Skeletal muscle tissue (tissue), 4 donors: ENCODE measurements around the gene ZNF222. TPM values are rescaled to one million over a fixed set of nuclear protein-coding genes. Genes with fewer than 3 reads are reported as not detected.
A peak's percentile ranks its signal among the peaks of the same experiment; 100 is the strongest.

Experiments used
- H3K27ac ChIP-seq: one replicate; pipeline ENCODE4 v1.7.0; 2013; ENCODE audit warnings: mild to moderate bottlenecking, low read depth, low read length, inconsistent platforms
- H3K27me3 ChIP-seq, 3 donors: one replicate each; pipeline ENCODE4 v1.7.0; 2013; ENCODE audit warnings: low read length in 3 of 3; ENCODE audit not compliant: control insufficient read depth in 3 of 3, insufficient read depth in 3 of 3
- H3K36me3 ChIP-seq, 3 donors: one replicate each; pipeline ENCODE4 v1.7.0; 2013; ENCODE audit warnings: low read length in 3 of 3; ENCODE audit not compliant: control insufficient read depth in 3 of 3, insufficient read depth in 3 of 3
- H3K4me1 ChIP-seq, 3 donors: one replicate each; pipeline ENCODE4 v1.7.0; 2013; ENCODE audit warnings: low read length in 3 of 3, mild to moderate bottlenecking in 3 of 3; ENCODE audit not compliant: control insufficient read depth in 3 of 3, insufficient read depth in 3 of 3
- H3K4me3 ChIP-seq, 3 donors: one replicate each; pipeline ENCODE4 v1.7.0; 2013; ENCODE audit warnings: low read length in 3 of 3
- H3K9ac ChIP-seq, 3 donors: one replicate each; pipeline ENCODE4 v1.7.0; 2013; ENCODE audit warnings: low read length in 3 of 3, mild to moderate bottlenecking in 3 of 3, moderate library complexity in 2 of 3, low read depth in 1 of 3
- H3K9me3 ChIP-seq, 3 donors: one replicate each; pipeline ENCODE4 v1.7.0; 2013; ENCODE audit warnings: low read length in 3 of 3; ENCODE audit not compliant: control insufficient read depth in 3 of 3
- total RNA-seq: library from RNA; depleted of rRNA; stranded (reverse); fragments of >200 nt; gene quantifications from one replicate; pipeline ENCODE4 v1.2.3, GENCODE V29; 2014
- donor health status: Osteomylitis.

Gene ZNF222
- total RNA-seq: 5.7 TPM

DNA sequence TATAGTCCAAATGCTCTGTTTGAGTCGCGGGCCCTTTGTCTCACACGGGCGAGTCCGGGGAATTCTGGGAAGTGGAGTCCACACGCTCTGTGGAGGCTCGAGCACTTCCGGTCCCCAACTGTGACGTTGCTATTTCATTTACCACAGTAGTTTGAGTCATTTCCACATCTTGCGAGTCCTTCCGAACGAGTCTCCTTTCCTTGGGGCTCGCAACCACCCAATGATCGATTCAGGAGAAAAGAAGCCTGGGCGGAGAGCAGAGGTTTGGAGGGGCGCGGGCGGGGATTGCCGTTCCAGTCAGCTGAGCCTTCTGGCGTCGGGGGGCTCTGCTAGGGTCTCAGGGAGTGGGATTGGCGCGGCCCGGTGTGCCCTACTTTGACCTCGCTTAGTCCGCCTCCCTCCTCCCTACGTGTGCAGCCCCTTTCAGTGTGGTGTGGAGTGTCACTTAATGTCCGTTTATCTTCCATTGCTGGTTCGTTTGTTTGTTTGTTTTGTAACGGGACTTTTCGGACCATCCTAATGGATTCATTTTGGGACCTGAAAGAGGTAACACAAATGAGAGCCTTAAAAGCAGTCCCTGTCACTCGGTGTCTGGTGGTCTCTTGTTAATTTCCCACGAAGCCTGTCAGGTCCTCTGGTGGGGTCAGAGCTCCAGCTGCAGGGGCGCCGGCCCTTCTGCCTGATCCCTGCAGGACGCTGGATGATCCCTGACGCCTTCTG lies at the start of gene ZNF222:
Gene ZNF222 (plus strand): TSS at position 163 of the 720 bp plus-strand sequence. CDS start 58 bp downstream, at position 221.
- Histone ChIP-seq H3K27ac (peak within 1 kb of the TSS; percentile 62), H3K27me3 (no peaks in the 10 kb centered on the region), H3K36me3 (peaks cover 35 to 38% (median 37%) of the 10 kb centered on the region in 3 donors), H3K4me3 (peak within 1 kb of the TSS; percentile 86 to 89 (median 88)), H3K9me3 (peaks cover 8 to 24% (median 14%) of the 10 kb centered on the region in 3 donors), H3K4me1 (peaks cover 2 to 14% (median 7%) of the 10 kb centered on the region in 3 donors), H3K9ac (peak within 1 kb of the TSS; percentile 78 to 84 (median 78))

DNA sequence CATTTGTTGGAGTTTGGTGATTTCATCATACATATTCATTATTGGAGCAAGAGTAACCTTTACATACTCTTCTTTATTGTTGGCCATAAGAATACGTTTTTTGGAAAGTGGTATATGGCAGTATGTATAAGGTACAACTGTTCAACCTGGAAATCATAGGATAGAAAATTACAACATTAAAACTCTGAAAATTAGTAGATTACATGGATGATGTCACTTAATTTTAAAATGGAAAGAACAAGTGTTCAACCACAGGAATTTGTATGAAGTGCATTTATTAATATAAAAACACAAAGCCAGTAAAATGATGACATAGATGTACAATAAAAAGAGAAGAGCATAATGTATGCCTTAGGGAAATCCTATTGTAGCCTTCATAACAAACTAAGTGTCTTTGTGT lies 48.4 kb upstream of the ZNF222 start:
- Histone ChIP-seq H3K4me1 (no peaks in the 10 kb centered on the region), H3K9me3 (peaks cover 3 to 52% (median 9%) of the 10 kb centered on the region in 3 donors), H3K4me3 (no peak overlapping the region), H3K27me3 (no peaks in the 10 kb centered on the region), H3K27ac (no peak overlapping the region), H3K36me3 (peaks cover 0 to 3% (median 0%) of the 10 kb centered on the region in 3 donors), H3K9ac (no peak overlapping the region)

DNA sequence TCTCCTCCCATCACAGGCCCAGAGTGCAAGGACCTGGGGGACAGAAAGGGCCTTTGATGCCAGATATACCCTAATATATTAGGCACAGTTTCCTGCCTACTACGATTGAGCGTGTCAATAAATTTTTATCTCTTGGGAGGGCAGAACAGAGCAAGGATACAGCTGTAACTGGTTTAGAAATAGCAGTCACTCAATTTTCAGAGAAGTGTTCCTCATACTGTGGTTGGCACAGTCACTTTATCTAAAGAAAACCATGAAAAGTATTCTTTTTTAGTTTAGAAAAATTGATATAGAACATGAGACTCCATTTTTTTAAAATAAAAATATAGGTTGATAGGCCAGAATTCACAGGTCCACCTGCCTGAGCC lies 41.7 kb upstream of the ZNF222 start:
- Histone ChIP-seq H3K4me1 (peaks cover 0 to 2% (median 0%) of the 10 kb centered on the region in 3 donors), H3K27ac (no peak overlapping the region), H3K4me3 (peak overlapping the region; percentile 68 to 96 (median 92)), H3K36me3 (peaks cover 2 to 5% (median 5%) of the 10 kb centered on the region in 3 donors), H3K9ac (no peak overlapping the region), H3K27me3 (no peaks in the 10 kb centered on the region), H3K9me3 (peaks cover 0 to 17% (median 10%) of the 10 kb centered on the region in 3 donors)

DNA sequence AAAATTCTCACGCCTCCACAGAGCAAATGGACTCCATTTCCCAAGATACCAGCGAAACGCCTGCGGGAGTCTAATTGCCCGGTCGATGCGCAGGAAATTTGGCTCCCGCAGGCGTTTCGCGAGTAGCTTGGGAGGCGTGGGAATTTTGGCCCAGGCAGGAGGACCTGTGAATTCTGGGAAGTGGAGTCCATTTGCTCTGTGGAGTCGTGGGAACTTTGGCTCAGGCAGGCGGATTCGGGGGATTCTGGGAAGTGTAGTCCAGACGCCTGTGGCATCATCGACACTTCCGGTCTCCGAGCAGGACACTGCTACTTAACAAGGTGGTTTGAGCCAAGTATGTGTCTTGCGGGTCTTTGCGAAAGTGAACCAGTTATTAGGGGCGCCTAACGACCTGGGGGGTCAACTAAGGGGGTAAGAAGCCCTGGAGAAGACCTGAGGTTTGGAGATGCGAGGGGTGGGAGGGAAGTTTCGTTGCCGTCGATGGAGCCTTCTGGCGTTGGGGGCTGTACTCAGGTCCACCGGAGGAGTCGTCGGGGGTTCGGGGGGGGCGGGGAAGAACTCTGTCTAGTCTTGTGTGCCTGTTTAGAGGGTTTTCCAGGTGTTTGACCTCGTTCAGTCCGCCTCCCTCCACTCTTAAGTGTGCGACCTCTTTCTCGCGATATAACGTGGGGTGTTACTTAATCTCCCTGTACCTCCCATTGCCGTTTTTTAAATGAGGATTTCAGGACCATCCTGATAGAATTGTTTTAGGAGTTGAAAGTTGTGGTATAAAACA lies 41.1 kb upstream of the ZNF222 start, which contains the start of gene ZNF155:
Gene ZNF155 (plus strand): TSS at position 277 of the 775 bp plus-strand sequence. CDS start 4,356 bp downstream, outside the sequence.
- Histone ChIP-seq H3K27ac (no peak within 1 kb of the TSS), H3K36me3 (peaks cover 3 to 7% (median 6%) of the 10 kb centered on the region in 3 donors), H3K4me1 (peaks cover 0 to 2% (median 0%) of the 10 kb centered on the region in 3 donors), H3K9me3 (peaks cover 0 to 15% (median 10%) of the 10 kb centered on the region in 3 donors), H3K9ac (peak within 1 kb of the TSS; percentile 23 to 84 (median 71)), H3K27me3 (no peaks in the 10 kb centered on the region), H3K4me3 (peak within 1 kb of the TSS; percentile 68 to 96 (median 92))

DNA sequence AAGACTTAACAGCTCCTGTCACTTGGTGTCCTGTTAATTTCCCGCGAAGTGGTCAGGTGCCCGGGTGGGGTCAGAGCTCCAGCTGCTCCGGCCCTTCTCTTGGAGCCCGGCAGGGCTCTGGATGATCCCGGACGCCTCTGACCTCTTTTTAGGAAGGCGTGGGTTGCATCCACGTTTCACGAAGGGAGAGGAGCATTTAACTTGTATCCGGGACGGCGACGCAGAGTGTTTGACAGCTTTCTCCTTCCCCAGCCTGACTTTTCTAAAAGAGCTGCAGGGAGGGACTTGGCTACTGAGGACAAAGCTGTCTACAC lies 40.5 kb upstream of the ZNF222 start:
- Histone ChIP-seq H3K27me3 (no peaks in the 10 kb centered on the region), H3K9me3 (peaks cover 0 to 12% (median 10%) of the 10 kb centered on the region in 3 donors), H3K9ac (peak overlapping the region; percentile 23 to 84 (median 27)), H3K4me1 (peaks cover 0 to 2% (median 0%) of the 10 kb centered on the region in 3 donors), H3K27ac (no peak overlapping the region), H3K36me3 (peaks cover 7 to 12% (median 11%) of the 10 kb centered on the region in 3 donors), H3K4me3 (peak overlapping the region; percentile 68 to 96 (median 92))

DNA sequence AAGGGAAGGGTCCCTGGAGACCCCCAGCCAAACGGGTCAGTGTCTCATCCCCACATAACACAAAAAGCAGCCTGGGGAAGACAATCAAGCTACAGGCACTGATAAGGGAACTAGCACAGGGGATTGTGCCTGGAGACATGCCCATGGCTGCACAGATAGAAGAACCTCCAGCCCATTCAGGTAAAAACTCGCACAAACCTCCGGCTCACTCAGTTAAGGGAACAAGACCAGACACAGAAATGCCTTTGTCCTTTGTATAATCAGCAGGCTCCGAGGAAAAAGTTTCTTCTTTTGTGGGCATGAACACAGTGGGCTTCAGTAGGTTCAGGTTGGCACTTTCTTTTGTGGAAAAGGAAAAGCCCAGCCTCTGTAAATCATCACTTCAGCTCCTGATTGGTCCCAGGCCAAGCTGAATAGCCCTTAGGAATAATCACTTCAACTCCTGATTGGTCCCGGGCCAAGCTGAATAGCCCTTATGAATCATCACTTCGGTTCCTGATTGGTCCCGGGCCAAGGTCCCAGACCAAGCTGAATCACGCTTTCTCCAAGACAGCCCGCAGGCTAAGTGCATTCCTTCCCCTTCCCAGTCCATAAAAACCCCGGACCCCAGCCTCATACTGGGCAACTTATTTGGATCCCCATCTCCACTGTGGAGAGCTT lies 27.4 kb upstream of the ZNF222 start:
- peaks cover 15 to 38% (median 37%) of the 10 kb centered on the region in 3 donors for H3K36me3 ChIP-seq
- H3K4me1 ChIP-seq: peaks cover 4 to 9% (median 5%) of the 10 kb centered on the region in 3 donors

DNA sequence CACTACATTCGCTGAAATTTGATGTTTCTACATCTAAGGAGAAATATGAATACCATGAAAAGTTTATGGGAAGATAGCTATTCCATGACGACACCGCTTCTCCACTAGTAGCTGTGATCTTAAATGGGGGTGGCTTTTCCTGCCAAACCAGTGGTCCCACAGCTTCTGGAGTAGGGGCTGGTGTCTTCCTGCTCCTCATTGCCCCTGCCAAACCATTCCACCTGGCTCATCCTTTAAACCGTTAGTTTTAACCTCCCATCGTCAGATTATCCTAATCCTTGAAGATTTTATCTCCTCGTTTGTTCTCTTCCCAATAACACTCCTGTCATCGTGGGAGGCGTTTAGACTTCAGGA lies 23.0 kb upstream of the ZNF222 start:
- H3K27me3 ChIP-seq: no peaks in the 10 kb centered on the region
- H3K27ac ChIP-seq: peak overlapping the region; percentile 74
- H3K9me3 ChIP-seq: peaks cover 3 to 14% (median 6%) of the 10 kb centered on the region in 3 donors

More for the DNA sequence above, 27.4 kb upstream of the ZNF222 start:
- peaks cover 4 to 18% (median 5%) of the 10 kb centered on the region in 3 donors for H3K9me3 ChIP-seq
- no peak overlapping the region for H3K27ac ChIP-seq
- H3K4me3 ChIP-seq: no peak overlapping the region
- no peaks in the 10 kb centered on the region for H3K27me3 ChIP-seq
- H3K9ac ChIP-seq: no peak overlapping the region

DNA sequence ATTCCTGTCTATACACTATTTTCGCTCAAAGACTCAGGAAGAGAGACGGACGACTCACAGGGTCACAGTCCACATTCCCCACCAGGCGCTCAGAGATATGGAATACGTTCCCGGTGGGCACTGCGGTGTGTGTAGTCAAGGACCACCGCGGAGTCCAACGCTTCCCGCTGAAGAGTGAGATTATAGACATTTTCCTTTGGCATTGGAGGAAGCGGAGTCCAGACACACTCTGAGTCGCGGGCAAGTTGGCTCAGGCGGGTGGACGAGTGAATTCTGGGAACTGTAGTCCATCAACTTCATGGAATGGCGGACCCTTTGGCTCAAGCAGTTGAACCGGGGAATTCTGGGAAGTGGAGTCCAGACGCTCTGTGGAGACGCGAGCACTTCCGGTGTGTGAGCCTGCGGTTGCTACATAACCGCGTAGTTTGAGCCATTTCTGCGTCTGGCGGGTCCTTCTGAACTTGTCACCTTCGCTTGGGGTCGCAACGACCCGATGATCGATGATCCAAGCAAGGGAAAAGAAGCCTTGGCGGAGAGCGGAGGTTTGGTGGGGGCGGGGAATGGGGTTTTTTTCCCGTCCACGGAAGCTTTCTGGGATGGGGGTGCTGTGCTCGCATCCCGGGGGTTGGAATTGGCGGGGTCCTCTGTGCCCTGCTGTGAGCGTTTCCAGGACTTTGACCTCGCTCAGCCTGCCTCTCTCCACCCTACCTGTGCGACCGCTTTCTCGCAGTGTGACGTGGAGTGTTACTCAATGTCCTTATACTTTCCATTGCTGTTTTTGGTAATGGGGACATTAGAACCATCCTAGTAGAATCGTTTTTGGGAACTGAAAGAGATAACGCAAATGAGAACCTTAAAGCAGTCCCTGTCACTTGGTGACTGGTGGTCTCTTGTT lies 22.4 kb upstream of the ZNF222 start, which contains the start of gene ZNF230:
Gene ZNF230 (plus strand): TSS at position 392 of the 895 bp plus-strand sequence. CDS start 4,122 bp downstream, outside the sequence.
- peak within 1 kb of the TSS; percentile 74 for H3K27ac ChIP-seq
- H3K4me1 ChIP-seq: peaks cover 11 to 19% (median 16%) of the 10 kb centered on the region in 3 donors
- H3K9ac ChIP-seq: peak within 1 kb of the TSS; percentile 84 to 94 (median 92)
- no peaks in the 10 kb centered on the region for H3K27me3 ChIP-seq
- H3K9me3 ChIP-seq: peaks cover 4 to 14% (median 7%) of the 10 kb centered on the region in 3 donors
- H3K36me3 ChIP-seq: peaks cover 9 to 12% (median 12%) of the 10 kb centered on the region in 3 donors
- H3K4me3 ChIP-seq: peak within 1 kb of the TSS; percentile 96 to 98 (median 96)

More for the DNA sequence above, 23.0 kb upstream of the ZNF222 start:
- peak overlapping the region; percentile 84 to 94 (median 92) for H3K9ac ChIP-seq
- peaks cover 11 to 19% (median 16%) of the 10 kb centered on the region in 3 donors for H3K4me1 ChIP-seq
- H3K36me3 ChIP-seq: peaks cover 3 to 11% (median 6%) of the 10 kb centered on the region in 3 donors
- peak overlapping the region; percentile 96 to 98 (median 96) for H3K4me3 ChIP-seq
